ENCODE measurements around the gene PDCL2.

Gene PDCL2

DNA sequence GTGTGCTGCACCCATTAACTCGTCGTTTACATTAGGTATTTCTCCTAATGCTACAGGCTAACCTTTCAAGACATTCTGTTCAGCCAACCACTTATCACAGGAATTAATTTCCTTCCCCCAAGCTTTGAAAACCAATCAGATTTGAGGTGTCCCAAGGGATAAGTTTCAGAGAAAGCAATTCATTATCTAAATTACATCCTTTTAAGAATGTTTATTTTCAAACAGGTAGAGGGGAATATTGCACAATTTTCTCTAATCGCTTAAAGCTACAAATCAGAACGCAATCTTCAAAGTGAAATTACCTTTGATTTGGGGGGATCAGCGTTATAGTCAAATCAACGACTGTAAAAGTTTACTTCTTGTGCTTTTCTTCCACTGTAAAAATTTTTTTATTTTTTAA is 46.9 kb downstream of the PDCL2 start:
- Histone ChIP-seq H3K4me1 (ENCODE audit: insufficient read depth, low read length, poor library complexity, severe bottlenecking) (peaks cover 29% of the 10 kb centered on the region), H3K4me3 (ENCODE audit: low read length, poor library complexity, severe bottlenecking) (peak overlapping the region; percentile 93), H3K9me2 (replicated peaks; ENCODE audit: low read depth, low read length) (no peaks in the 10 kb centered on the region), H3K4me2 (ENCODE audit: low read depth, low read length, poor library complexity, severe bottlenecking) (peak overlapping the region; percentile 83), H3K27me3 (ENCODE audit: insufficient read depth, low read length, poor library complexity, severe bottlenecking) (no peaks in the 10 kb centered on the region), H3K9me3 (ENCODE audit: insufficient read depth, low read depth, low read length) (no peaks in the 10 kb centered on the region), H3F3A (ENCODE audit: low read depth) (peaks cover 6% of the 10 kb centered on the region), H3K79me2 (ENCODE audit: insufficient read depth, low read length) (no peaks in the 10 kb centered on the region), H3K36me3 (ENCODE audit: insufficient read depth, low read length) (no peaks in the 10 kb centered on the region), H2AFZ (ENCODE audit: low read length) (peak overlapping the region; percentile 91; the same call in 1 of the 2 replicates), H4K20me1 (ENCODE audit: insufficient read depth, low read length, poor library complexity, severe bottlenecking) (no peaks in the 10 kb centered on the region), H3K9ac (ENCODE audit: low read depth, low read length, poor library complexity, severe bottlenecking) (peak overlapping the region; percentile 77)
- TF ChIP-seq, protein P1, sequence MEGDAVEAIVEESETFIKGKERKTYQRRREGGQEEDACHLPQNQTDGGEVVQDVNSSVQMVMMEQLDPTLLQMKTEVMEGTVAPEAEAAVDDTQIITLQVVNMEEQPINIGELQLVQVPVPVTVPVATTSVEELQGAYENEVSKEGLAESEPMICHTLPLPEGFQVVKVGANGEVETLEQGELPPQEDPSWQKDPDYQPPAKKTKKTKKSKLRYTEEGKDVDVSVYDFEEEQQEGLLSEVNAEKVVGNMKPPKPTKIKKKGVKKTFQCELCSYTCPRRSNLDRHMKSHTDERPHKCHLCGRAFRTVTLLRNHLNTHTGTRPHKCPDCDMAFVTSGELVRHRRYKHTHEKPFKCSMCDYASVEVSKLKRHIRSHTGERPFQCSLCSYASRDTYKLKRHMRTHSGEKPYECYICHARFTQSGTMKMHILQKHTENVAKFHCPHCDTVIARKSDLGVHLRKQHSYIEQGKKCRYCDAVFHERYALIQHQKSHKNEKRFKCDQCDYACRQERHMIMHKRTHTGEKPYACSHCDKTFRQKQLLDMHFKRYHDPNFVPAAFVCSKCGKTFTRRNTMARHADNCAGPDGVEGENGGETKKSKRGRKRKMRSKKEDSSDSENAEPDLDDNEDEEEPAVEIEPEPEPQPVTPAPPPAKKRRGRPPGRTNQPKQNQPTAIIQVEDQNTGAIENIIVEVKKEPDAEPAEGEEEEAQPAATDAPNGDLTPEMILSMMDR (conservative IDR thresholded peaks at IDR 0.05; ENCODE audit: low read length), result no peak
- TF ChIP-seq EZH2phosphoT487 (IDR thresholded peaks at IDR 0.05; ENCODE audit: borderline replicate concordance), result no peak

DNA sequence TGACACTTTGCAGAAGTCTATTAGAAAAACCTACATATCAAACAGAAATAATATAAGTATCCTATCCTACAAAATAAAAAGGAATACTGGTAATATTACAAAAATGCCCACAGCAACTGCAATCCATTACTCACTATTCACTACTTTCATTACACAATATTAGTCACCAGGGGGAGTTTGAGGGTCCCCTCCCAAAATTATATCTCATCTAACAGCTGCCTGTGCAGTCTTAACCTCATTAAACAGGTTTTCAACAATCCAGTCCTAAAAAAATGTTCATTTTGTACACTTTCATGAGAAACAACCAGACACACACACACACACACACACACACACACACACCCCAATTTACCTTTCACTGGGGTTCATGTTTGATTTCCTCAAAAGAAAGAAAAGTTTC is 48.2 kb downstream of the PDCL2 start:
- no peak overlapping the region for H3K9ac ChIP-seq (ENCODE audit: low read depth, low read length, poor library complexity, severe bottlenecking)
- no peak for TF ChIP-seq EZH2phosphoT487 (IDR thresholded peaks at IDR 0.05; ENCODE audit: borderline replicate concordance)
- TF ChIP-seq, protein P1 (conservative IDR thresholded peaks at IDR 0.05; ENCODE audit: low read length), result peak; percentile 49
- H3K9me3 ChIP-seq (ENCODE audit: insufficient read depth, low read depth, low read length), result no peaks in the 10 kb centered on the region
- H4K20me1 ChIP-seq (ENCODE audit: insufficient read depth, low read length, poor library complexity, severe bottlenecking), result peaks cover under 1% of the 10 kb centered on the region
- no peaks in the 10 kb centered on the region for H3K27me3 ChIP-seq (ENCODE audit: insufficient read depth, low read length, poor library complexity, severe bottlenecking)
- H3K36me3 ChIP-seq (ENCODE audit: insufficient read depth, low read length), result no peaks in the 10 kb centered on the region
- peak overlapping the region; percentile 83 for H3K4me2 ChIP-seq (ENCODE audit: low read depth, low read length, poor library complexity, severe bottlenecking)
- no peak overlapping the region for H3K4me3 ChIP-seq (ENCODE audit: low read length, poor library complexity, severe bottlenecking)
- H3K9me2 ChIP-seq (replicated peaks; ENCODE audit: low read depth, low read length), result no peaks in the 10 kb centered on the region
- H3F3A ChIP-seq (ENCODE audit: low read depth), result peaks cover 6% of the 10 kb centered on the region
- peaks cover 27% of the 10 kb centered on the region for H3K4me1 ChIP-seq (ENCODE audit: insufficient read depth, low read length, poor library complexity, severe bottlenecking)
- H3K79me2 ChIP-seq (ENCODE audit: insufficient read depth, low read length), result no peaks in the 10 kb centered on the region
- no peak overlapping the region for H2AFZ ChIP-seq (ENCODE audit: low read length)

- no peak for TF ChIP-seq EZH2phosphoT487 (IDR thresholded peaks at IDR 0.05; ENCODE audit: borderline replicate concordance)
- TF ChIP-seq, protein P1 (conservative IDR thresholded peaks at IDR 0.05; ENCODE audit: low read length), result no peak
- Histone ChIP-seq H3K9me2 (replicated peaks; ENCODE audit: low read depth, low read length) (no peaks in the 10 kb centered on the region), H3K4me2 (ENCODE audit: low read depth, low read length, poor library complexity, severe bottlenecking) (no peak overlapping the region), H3K36me3 (ENCODE audit: insufficient read depth, low read length) (no peaks in the 10 kb centered on the region), H3F3A (ENCODE audit: low read depth) (peaks cover 6% of the 10 kb centered on the region), H3K27me3 (ENCODE audit: insufficient read depth, low read length, poor library complexity, severe bottlenecking) (no peaks in the 10 kb centered on the region), H3K9me3 (ENCODE audit: insufficient read depth, low read depth, low read length) (no peaks in the 10 kb centered on the region), H3K9ac (ENCODE audit: low read depth, low read length, poor library complexity, severe bottlenecking) (no peak overlapping the region), H3K4me3 (ENCODE audit: low read length, poor library complexity, severe bottlenecking) (no peak overlapping the region), H3K79me2 (ENCODE audit: insufficient read depth, low read length) (no peaks in the 10 kb centered on the region), H3K4me1 (ENCODE audit: insufficient read depth, low read length, poor library complexity, severe bottlenecking) (peaks cover 27% of the 10 kb centered on the region), H2AFZ (ENCODE audit: low read length) (no peak overlapping the region), H4K20me1 (ENCODE audit: insufficient read depth, low read length, poor library complexity, severe bottlenecking) (peaks cover 8% of the 10 kb centered on the region)
These were observed 51.8 kb downstream of the PDCL2 start for GRCh38 chr4:55540271-55540670.

All from Loucy (cell line).